GM21717 (cell line): ENCODE measurements around the gene ZNF79.

Source experiments
- ATAC-seq: cut with Tn5 transposase; IDR thresholded peaks from one replicate; pipeline ENCODE4 v1.9.1; 2021; ENCODE audit warnings: mild to moderate bottlenecking, moderate library complexity; ENCODE audit not compliant: unreplicated experiment

ZNF79 gene

DNA sequence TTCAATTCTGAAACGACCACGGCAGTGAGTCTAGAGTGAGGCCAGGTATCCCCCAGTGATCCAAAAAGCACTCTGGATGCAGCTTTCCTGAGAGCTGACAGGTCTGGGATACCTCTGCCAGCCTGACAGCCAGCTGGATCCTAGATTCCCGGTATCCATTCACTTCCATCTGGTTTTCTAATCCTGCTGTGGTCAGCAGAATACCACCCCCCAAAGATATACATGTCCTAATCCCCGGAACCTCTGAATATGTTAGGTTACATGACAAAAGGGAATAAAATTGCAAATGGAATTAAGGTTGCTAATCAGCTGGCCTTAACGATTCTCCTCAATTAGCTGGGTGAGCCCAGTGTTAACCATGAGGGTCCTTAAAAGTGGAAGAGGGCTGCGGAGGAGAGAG is 1.4 kb upstream of the ZNF79 start:
- ATAC-seq: no peak

DNA sequence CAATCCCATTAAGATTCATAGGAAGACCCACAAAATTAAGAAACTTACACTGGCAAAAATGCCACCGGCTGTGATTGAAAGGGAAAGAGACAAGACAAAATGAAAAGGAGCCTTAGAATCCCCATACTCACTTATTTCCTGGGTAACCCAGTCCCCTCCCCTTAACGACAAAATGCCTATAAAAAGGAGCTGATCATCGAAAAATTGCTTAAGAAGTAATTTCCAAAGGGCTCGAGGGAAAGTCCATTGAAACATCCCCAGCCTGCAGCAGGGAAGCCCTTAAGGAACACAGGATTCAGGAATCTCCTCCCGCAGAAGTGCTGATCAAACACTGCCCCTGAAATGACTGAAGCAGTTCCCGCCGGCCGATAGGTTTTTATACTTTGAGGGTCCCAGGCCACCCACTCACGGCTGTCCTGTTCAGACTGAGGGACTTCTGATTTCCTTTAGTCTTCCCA is 677 bp upstream of the ZNF79 start:
- ATAC-seq: peak; percentile 5

DNA sequence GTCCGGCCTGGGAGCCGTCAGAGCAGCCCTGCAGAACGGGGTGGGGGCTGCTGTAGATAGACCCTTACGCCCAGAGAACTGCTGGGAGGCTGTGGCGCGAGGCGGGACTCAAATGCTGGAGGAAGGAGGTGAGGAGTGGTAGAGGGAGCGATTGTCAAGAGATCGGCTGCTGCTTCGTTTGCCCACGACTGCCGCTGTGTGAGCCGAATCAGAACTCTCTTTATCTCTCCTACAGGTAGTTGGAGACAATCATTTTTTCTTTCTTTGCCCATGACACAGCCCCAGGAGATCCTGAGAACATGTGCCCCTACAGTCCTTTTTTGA is 456 bp downstream of the ZNF79 start:
- peak; percentile 14 for ATAC-seq

DNA sequence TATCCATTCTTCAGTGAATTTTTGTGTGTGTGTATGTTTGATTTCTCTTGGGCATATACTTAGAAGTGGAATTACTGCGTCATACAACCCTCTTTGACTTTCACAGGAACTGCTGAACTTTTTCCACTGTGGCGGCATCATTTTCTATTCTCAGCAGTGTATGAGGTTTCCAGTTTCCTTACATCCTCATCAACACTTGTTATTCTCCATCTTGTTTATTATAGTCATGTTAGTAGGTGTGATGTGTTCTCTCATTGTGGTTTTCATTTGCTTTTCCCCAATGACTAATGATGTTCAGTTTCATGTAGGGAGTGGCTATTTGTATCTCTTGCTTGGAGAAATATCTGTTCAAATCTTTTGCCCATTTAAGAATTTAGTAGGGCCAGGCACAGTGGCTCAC is 2.6 kb downstream of the ZNF79 start:
- no peak for ATAC-seq

DNA sequence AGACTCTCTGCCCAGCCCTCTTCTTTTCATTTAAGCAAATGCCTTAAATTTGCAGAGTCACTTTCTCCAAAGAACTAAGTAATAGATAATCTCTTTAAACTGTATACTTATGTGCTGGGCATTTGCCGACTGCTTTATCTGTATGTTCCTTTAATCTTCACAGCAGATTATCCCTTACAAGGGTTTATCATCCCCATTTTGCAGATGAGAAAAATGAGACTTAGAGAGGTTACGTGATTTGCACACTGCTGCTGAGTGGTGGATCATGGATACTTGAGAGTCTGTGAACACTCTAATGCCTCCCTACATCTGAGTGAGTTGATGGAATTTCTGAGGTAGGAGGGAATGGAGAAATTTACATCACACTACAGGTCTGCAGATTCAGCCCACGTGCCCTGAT is 4.2 kb downstream of the ZNF79 start:
- no peak for ATAC-seq

DNA sequence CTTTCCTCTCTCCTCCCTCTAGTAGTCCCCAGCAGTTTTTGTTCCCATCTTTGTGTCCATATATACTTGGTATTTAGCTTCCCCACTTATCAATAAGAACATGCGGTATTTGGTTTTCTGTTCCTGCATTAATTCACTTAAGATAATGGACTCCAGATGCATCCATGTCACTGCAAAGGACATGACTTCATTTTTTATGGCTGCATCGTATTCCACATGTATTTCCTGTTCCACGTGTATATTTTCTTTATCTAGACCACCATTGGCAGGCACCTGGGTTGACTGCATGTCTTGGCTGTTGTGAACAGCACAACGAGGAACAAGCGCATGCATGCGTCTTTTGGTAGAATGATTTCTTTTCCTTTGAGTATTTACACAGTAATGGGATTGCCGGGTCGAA is 6.2 kb downstream of the ZNF79 start:
- ATAC-seq: no peak

DNA sequence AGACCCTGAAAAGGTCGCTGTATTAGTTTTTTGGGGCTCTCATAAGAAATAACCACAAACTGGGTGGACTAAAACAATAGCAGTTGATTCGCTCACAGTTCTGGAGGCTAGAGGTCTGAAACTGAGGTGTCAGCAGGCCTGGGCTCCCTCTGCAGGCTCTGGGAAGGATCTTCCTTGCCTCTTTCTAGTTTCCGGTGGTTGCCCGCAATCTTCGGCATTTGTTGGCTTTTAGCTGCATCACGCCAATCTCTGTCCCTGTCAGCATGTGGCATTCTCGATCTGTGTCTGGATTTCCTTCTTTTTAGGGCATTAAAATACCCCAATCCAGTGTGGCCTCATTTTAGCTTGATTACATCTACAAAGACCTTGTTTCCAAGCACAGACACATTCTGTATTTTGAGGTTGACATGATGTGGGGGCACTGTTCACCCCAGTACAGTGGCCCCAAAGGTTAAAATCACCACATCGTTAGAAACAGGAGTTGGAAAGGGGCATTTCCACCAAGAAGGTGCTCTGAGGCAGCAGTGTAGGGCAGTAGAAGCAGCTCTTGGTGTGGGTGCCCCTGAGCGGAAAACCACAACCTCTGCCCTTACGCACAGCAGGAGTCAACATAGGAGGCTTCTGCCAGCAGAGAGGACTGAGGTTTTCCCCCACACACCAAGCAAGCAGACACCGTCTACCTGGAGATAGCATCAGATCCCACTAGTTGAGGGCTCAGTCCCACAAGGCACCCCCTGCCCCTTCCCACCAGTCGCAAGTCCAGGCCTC is 13.5 kb downstream of the ZNF79 start:
- ATAC-seq: no peak

DNA sequence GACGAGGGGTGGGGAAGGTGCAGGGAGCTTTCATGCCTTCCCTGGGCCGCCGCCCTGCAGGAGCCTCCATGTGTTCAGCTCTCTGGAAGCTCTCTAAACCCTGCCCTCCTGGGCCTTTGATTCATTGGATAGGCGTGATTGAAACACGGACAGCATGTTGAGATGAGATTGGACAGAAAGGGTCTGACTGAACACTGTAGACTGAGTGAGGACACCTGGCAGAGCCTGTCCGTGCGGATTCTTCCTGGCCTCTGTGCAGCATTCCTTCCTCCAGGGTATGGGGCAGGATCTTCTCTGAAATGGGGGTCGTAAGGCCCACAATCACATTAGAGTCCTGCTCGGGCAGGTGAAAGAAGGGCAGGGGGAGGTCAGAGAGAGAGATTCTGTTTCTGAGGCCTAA is 14.2 kb downstream of the ZNF79 start:
- ATAC-seq: no peak

DNA sequence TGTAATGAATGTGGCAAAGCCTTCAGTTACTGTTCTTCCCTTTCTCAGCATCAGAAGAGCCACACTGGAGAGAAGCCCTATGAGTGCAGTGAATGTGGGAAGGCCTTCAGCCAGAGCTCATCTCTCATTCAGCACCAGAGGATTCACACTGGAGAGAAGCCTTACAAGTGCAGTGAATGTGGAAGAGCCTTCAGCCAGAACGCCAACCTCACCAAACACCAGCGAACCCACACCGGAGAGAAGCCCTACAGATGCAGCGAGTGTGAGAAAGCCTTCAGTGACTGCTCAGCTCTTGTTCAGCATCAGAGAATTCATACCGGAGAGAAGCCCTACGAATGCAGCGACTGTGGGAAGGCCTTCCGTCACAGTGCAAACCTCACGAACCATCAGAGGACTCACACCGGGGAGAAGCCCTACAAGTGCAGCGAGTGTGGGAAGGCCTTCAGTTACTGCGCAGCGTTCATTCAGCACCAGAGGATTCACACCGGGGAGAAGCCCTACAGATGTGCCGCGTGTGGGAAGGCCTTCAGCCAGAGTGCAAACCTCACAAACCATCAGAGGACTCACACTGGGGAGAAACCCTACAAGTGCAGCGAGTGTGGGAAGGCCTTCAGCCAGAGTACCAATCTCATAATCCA is 20.2 kb downstream of the ZNF79 start:
- ATAC-seq: no peak

DNA sequence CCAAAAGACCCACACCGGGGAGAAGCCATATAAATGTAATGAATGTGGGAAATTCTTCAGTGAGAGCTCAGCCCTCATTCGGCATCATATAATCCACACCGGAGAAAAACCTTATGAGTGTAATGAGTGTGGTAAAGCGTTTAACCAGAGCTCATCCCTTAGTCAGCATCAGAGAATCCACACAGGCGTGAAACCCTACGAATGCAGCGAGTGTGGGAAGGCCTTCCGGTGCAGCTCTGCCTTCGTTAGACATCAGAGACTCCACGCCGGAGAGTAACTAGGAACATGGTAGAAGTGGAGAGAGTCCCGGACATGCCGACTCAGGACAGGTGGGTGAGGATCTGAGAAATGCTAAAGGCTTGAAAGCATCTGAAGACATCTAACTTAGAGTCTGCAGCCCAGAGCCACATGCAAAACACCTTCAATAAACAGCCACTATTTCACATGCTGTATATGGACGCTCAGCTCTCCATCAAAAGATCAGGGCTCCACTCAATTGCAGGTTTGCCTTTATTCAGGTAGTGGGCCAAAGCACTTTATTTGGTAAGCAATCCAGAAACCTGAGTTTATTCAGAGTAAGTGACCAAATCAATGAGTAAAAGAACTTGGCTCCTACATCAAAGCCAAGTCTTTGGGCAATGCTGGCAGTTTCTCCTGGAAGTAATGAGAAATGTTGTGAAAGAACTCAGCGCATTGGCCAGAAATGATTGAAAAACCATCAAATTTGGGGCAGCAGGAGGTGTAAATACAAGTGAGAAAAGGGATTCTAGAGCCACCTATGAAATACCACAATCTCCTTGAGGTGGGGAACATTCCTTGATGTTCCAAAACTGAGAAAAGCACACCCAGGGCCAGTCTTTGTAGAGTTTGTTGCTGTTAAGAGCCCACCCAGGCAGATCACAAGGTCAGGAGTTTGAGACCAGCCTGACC is 21.0 kb downstream of the ZNF79 start:
- ATAC-seq: no peak

DNA sequence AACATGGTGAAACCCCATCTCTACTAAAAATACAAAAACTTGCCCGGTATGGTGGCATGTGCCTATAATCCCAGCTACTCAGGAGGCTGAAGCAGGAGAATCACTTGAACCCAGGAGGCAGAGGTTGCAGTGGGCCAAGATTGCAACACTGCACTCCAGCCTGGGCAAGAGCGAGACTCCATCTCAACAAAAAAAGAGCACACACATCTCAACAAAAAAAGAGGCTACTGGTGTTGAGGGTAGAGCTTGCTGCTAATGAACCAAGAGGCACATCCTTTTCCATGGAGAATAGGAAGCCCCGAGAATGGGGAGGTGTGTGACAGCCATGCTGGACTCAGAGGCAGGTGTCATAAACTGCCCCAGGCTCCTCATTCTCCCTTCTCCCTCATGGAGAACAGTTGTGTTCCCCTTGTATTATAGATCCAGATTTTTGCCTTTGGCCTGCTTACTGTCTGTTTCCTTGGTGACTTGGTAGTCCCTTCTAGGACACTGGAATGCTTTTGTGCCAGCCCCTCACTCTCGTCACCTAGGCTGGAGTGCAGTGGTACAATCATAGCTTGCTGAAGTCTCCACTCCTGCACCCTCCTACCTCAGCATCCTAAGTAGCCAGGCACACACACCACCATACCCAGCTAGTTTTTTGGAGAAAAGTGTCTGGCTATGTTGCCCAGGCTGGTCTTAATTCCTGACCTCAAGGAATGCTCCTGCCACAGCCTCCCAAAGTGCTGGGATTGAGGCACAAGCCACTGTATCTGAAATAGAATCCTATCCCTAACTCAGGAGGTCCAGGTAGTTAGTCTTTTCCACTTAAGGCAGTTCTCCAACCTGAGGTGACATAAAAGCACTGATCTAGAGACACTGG is 21.9 kb downstream of the ZNF79 start:
- no peak for ATAC-seq

DNA sequence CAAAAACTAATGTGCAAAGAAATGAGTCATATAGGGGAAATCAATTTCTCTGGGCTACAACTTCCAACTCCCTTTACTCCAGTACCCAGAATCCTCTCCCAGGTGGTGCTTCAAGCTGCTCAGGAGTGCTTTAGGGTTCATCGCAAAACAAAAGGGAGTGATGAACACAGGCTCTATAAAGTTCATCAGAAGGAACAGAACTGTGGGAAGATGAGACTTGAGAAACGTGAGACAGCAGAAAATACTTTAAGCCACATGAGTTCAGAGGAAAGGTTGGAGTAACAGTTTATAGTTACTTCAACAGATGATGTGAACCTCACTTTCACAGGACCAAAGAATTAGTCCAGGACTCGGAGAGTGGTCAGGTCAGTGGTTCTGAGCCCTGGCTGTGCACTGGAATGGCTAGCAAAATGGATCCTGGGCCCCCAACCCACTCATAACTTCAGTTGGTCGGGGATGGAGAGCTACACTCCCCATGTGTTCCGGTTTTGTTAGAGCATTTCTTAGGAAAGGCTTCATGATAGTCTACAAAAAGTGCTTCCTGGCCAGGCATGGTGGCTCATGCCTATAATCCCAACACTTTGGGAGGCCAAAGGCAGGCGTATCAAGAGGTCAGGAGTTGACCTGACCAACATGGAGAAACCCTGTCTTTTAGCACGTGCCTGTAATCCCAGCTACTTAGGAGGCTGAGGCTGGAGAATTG is 22.7 kb downstream of the ZNF79 start:
- ATAC-seq: no peak

DNA sequence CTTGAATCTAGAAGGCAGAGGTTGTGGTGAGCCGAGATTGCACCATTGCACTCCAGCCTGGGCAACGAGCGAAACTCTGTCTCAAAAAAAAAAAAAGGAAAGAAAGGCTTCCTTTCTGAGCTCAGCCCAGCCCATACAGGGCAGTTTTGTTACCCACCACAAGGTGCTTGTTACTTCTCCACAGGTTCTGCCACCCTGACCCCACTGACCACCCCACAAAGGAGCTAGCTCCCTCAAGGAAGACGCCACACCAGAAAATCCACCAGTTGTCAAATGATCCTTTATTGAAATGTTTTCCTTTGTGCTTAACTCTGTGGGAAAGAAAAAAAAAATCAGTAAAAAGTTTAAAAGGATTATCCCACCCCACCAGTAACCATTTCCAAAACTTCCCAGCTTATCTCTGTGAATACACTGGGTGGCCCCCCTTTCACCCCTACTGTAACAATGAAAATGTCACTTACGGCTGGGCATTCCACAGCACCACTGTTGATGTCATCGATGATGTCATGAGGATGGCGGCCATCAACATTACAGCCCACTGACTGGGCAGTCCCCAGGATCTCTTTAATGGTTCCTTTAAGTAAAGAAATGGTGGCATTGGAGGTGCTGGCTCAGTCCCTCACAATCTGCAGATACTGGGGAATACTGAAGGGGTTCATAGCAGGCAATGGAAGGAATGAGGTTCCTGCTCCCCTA is 23.4 kb downstream of the ZNF79 start:
- ATAC-seq: no peak

DNA sequence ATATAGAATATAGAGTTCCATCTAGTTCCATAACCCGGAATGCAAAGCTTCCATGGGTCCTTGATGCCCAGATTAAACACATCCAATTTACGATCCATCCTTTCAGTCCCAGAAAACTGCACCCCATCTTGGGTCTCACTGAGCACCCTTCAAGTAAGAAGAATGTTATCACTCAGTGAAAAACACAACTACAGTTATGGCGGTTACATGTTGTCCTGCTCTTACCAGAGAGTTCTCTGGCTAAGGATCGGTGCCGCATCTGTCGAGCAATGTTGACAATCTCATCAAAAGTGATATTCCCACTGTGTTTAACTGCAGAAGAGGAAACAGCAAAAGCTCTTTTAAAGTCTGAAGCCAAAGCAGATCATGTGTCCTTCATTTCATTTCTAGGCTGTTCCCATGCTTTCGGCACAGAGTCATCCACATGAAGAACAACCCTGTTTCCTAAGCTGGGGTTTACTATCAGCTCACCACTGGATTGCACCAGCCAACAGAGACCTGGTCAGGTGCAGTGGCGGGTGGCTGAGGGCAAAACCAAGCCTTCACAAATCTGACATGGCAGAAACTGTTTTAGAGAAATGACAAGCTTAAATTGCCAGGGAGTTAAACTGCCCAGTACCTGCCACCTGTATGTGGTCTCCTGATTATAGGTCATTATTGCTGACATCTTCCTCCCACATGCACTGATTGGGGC is 24.1 kb downstream of the ZNF79 start:
- no peak for ATAC-seq

DNA sequence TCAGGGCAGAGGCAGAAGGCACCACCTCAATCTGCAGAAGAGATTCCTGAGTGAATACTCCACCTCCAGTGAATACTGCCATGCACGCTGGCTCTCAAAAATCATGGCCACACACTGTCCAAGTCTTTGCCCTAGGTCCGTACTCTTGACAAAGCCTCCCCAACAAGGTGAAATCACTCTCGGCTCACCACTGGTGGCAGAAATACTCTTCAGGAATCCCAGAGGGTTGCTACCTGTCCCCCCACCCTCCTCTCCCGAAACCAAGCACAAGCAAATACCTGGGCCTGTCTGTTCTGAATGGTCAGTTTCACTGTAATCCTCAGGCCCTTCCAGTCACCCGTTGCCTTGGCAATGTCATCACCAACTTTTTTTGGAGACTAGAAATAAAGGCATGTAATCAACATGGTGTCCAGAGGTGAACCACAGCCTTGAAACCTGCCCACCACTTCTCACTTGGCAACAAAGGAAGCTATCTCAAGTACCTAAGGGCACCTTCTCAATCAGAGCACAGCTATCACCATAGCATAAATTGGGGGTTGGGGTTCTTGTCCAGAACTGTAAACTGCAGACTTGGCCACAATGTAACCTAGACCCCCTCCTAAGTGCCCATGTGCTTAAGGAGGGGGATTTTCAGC is 25.3 kb downstream of the ZNF79 start:
- no peak for ATAC-seq

DNA sequence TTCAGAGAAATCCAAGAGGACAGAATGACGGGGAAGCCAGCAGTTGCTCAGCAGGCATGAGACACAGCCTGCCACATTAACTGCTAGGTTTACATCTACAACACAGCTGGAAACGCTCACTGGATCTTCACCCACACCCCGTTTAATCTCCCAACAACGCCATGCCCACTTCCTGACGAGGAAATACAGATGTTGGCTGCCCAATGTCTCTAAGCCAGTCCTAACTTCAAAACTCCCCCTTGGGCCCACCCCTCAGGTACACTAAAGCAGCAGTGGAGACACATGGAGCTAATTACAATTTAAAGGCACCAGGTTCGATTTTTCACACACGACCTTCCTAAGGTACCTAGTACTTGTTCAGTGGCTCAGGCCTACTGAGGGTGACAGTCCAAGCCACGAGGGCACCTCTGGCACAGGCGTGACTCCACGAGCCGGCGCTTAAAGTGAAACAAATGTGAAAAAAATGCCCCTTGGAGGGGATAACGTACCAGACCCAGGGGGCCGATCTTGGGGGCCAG is 26.1 kb downstream of the ZNF79 start:
- ATAC-seq: peak; percentile 2

DNA sequence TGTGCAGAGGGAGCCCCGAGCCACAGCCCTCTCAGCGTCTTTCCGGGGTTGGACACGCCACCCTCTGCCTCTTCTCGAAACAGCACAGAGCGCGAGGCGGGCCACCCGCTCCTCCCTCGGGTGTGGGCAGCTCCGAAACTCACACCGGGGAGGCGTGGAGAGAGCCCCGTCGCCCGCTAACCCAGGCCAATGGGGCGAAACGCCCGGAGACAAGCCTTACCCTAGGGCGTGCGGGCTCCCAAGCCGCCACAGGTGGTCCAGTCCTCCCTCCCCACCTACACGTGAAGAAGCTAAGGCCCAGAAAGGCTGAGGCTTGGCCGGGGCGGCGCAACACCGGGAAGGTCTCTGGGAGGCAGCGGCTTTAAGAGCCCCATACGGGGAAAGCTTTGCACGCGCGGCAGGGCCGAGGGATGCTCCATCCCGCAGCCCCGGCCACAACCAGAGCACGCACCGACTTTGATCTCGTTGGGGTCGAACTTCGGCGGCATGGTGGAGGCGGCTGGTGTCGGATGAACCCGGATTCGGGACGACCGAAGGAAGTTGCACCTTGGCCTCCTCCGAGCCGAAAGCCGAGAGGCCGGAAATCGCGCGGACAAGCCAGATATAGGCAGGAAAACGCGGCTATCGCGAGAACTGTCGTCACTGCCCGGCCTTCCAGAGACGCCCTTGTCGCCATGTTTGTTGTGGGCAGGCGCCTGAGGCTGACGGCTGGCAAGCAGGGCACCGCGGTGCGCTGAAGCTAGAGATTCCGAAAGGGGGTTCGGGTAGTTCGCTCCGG is 26.8 kb downstream of the ZNF79 start, which contains the start of the genes LRSAM1 and RPL12:
TSS of gene LRSAM1 (plus strand) at position 681 of the 778 bp plus-strand sequence. CDS start 3,018 bp downstream, outside the sequence.
TSS of gene RPL12 (minus strand) at position 577 of the 778 bp plus-strand sequence. CDS start at position 488, 89 bp downstream.
- ATAC-seq: peak; percentile 55
